K562 (cell line): ENCODE results near the gene COG7. TPM values are rescaled to one million over a fixed set of nuclear protein-coding genes. Genes with fewer than 3 reads are reported as not detected.

Experiments used
- ATAC-seq: fragments of 200-7000 bp; cut with Tn5 transposase; 3 replicates; pipeline ENCODE4 v1.9.1; 2020; ENCODE audit warnings: moderate library complexity
- BruUV-seq: library from RNA; stranded (reverse); fragments of 400-500 nt; replicated peaks from 2 replicates; lab custom pipeline; 2021; lab: Mats Ljungman, UMichigan
- CTCF ChIA-PET: fragments of 300-600 bp; formaldehyde crosslinking; extraction: SDS; loops from one replicate; lab custom pipeline; 2021; ENCODE audit warnings: low intra/inter-chr PET ratio; lab: Yijun Ruan, JAX
- POLR2A ChIA-PET: fragments of 300-600, 350-650 bp; sonication (Branson Sonifier 250); formaldehyde crosslinking; extraction: SDS; loops from one replicate; lab custom pipeline; 2021; ENCODE audit warnings: antibody characterized with exemption, inconsistent platforms; lab: Yijun Ruan, JAX
- DNase-seq, 4 experiments: peaks; one replicate each; pipeline versions ENCODE4 v3.0.0 to v3.0.0-alpha.2; 2011 to 2018; ENCODE audit warnings: low spot score in 3 of 4, mixed read lengths in 3 of 4; ENCODE audit errors: extremely low read depth in 1 of 4
- FAIRE-seq: peaks from 2 replicates; lab custom pipeline; 2011; peaks lifted over from hg19 to GRCh38; lab: Jason Lieb, UNC
- H2AFZ ChIP-seq: 2 replicates; pipeline ENCODE4 v1.6.0; 2011; ENCODE audit warnings: low read depth, low read length, control low read depth, inconsistent platforms
- H3K27ac ChIP-seq: fragments of 200-600 bp; 3 replicates; pipeline ENCODE4 v1.8.0; 2011; ENCODE audit warnings: low read depth, mild to moderate bottlenecking, control low read depth, inconsistent platforms, low read length, moderate library complexity, mixed read lengths; ENCODE audit errors: extremely low read depth
- H3K27me3 ChIP-seq, 2 experiments: fragments of 300-600 bp in 1 of 2; 2 replicates in 1 of 2; 3 replicates in 1 of 2; pipeline versions ENCODE4 v1.6.0 to v1.8.0; 2011; ENCODE audit warnings: inconsistent platforms in 2 of 2, low read length in 2 of 2, mild to moderate bottlenecking in 1 of 2, mixed read lengths in 1 of 2, moderate library complexity in 1 of 2; ENCODE audit not compliant: control insufficient read depth in 2 of 2, insufficient read depth in 2 of 2
- H3K36me3 ChIP-seq: fragments of 300-600 bp; 3 replicates; pipeline ENCODE4 v1.8.0; 2011; ENCODE audit warnings: mild to moderate bottlenecking, low read length, inconsistent platforms; ENCODE audit not compliant: control insufficient read depth, insufficient read depth
- H3K4me1 ChIP-seq, 2 experiments: fragments of 200-600 bp in 1 of 2; replicated peaks in 1 of 2; 2 replicates in 1 of 2; 3 replicates in 1 of 2; pipeline versions ENCODE4 v1.5.1 to v1.8.0; 2011; ENCODE audit warnings: inconsistent platforms in 2 of 2, low read length in 2 of 2, mild to moderate bottlenecking in 1 of 2, mixed read lengths in 1 of 2, moderate library complexity in 1 of 2; ENCODE audit not compliant: control insufficient read depth in 2 of 2, insufficient read depth in 2 of 2
- H3K4me2 ChIP-seq: 2 replicates; pipeline ENCODE4 v1.6.1; 2011; ENCODE audit warnings: low read length, control low read depth, inconsistent platforms, mixed read lengths; ENCODE audit not compliant: insufficient read depth
- H3K4me3 ChIP-seq: fragments of 200-600 bp; sonication (generic), shearing (Covaris generic); 2 replicates; pipeline ENCODE4 v1.5.1; 2016; ENCODE audit warnings: control low read depth, inconsistent platforms
- H3K79me2 ChIP-seq: fragments of 200-600 bp; 3 replicates; pipeline ENCODE4 v1.8.0; 2011; ENCODE audit warnings: low read length, inconsistent platforms; ENCODE audit not compliant: control insufficient read depth, insufficient read depth
- H3K9ac ChIP-seq, 2 experiments: 2 replicates each; pipeline versions ENCODE4 v1.6.0 to v1.6.1; 2011; ENCODE audit warnings: low read depth in 2 of 2, low read length in 2 of 2, control low read depth in 1 of 2, inconsistent platforms in 1 of 2, mild to moderate bottlenecking in 1 of 2, mixed read lengths in 1 of 2; ENCODE audit not compliant: insufficient read depth in 1 of 2
- H3K9me1 ChIP-seq: one replicate; pipeline ENCODE4 v1.6.0; 2011; ENCODE audit warnings: inconsistent platforms, mild to moderate bottlenecking, low read length, moderate library complexity; ENCODE audit not compliant: control insufficient read depth, insufficient read depth
- H3K9me3 ChIP-seq: replicated peaks from 2 replicates; pipeline ENCODE4 v1.5.1; 2011; ENCODE audit warnings: low read depth, low read length, inconsistent platforms; ENCODE audit not compliant: control insufficient read depth, insufficient read depth
- H4K20me1 ChIP-seq: replicated peaks from 2 replicates; pipeline ENCODE4 v1.6.1; 2011; ENCODE audit warnings: low read length, inconsistent platforms, mixed read lengths; ENCODE audit not compliant: control insufficient read depth, insufficient read depth
- ATF3 ChIP-seq, 2 experiments: fragments of 450-650 bp in 1 of 2; sonication (generic) in 1 of 2; formaldehyde crosslinking in 1 of 2; IDR thresholded peaks in 1 of 2; conservative IDR thresholded peaks in 1 of 2; 2 replicates each; pipeline versions ENCODE4 v1.6.1 to v1.8.1; 2016 to 2023; ENCODE audit warnings: mild to moderate bottlenecking in 2 of 2, moderate library complexity in 2 of 2, inconsistent platforms in 1 of 2, missing genetic modification reagents in 1 of 2
- RBM14 ChIP-seq: fragments of 200-400 bp; formaldehyde crosslinking; IDR thresholded peaks from 2 replicates; pipeline ENCODE4 v1.6.1; 2018; ENCODE audit warnings: low read depth, mild to moderate bottlenecking, low read length, moderate library complexity, borderline replicate concordance; ENCODE audit not compliant: insufficient read depth
- SRSF1 ChIP-seq: fragments of 200-400 bp; formaldehyde crosslinking; IDR thresholded peaks from 2 replicates; pipeline ENCODE4 v1.6.1; 2017; ENCODE audit warnings: mild to moderate bottlenecking, low read depth, low read length, moderate library complexity
- ZNF174 ChIP-seq: fragments of 250-450 bp; sonication (Bioruptor Pico); IDR thresholded peaks from 2 replicates; pipeline ENCODE4 v1.4.0; 2020; ENCODE audit warnings: mild to moderate bottlenecking
- WGBS: fragments of 100-300 bp; shearing (Covaris generic); methylation state at CpG from one replicate; pipeline ENCODE4 v1.1.6; 2016; ENCODE audit warnings: low coverage, mixed read lengths; ENCODE audit not compliant: insufficient coverage; ENCODE audit errors: missing lambda C conversion rate; 5-methylcytosine and 5-hydroxymethylcytosine counted together
- in situ Hi-C: fragments of 300-500 bp; cut with MboI; formaldehyde crosslinking; loops from 4 replicates; pipeline ENCODE4 v1.15.0; 2018; ENCODE audit warnings: inconsistent platforms, mixed read lengths
- intact Hi-C: fragments of 100-400 bp; cut with micrococcal nuclease; formaldehyde crosslinking; loops from 2 replicates; pipeline ENCODE4 v1.14.2; 2022
- polyA plus RNA-seq, 8 experiments: library from polyadenylated mRNA; depleted of rRNA in 4 of 8; stranded (reverse) in 5 of 8; unstranded in 3 of 8; fragments of >200 nt; fragmentation: Nextera tagmentation in 2 of 8; fragmentation: Illumina TruSeq in 1 of 8; extraction: Ambion mirVana in 2 of 8; extraction: Trizol in 1 of 8; gene quantifications; 2 replicates each; pipeline versions ENCODE4 v1.2.1 to v1.2.3, GENCODE V29; 2011 to 2014; ENCODE audit warnings: inconsistent platforms in 1 of 8, missing spikeins in 1 of 8
- total RNA-seq, 7 experiments: library from RNA; depleted of rRNA in 6 of 7; stranded (reverse); fragments of >200 nt in 6 of 7; fragmentation: Illumina TruSeq in 2 of 7; extraction: Trizol in 2 of 7; gene quantifications; 2 replicates each; pipeline versions ENCODE4 v1.2.1 to v1.2.3, GENCODE V29; 2011 to 2021; ENCODE audit warnings: low replicate concordance in 1 of 7

COG7 gene
- total and polyA plus RNA-seq, 9 of the 15 experiments (the other 6 are each of a cell fraction or from before 2014, with no cell fraction given): 3.8 to 17.6 (median 13.4) TPM

- peaks cover 18% of the 10 kb centered on the region for H3K9me1 ChIP-seq
- H3K4me1 ChIP-seq: peaks cover 35 to 45% of the 10 kb centered on the region in 2 experiments; a peak in 4 of 5 replicates
- H3K27ac ChIP-seq: no peak overlapping the region
- H3K9ac ChIP-seq: no peak overlapping the region
- no peak for ATAC-seq
- intact Hi-C loops: no loop called here
- 68% methylated on average over 2 of the region's 2 CpGs for WGBS
- H3K4me2 ChIP-seq: no peak overlapping the region
- H3K27me3 ChIP-seq: no peaks in the 10 kb centered on the region
- H3K4me3 ChIP-seq: no peak overlapping the region
- H3K36me3 ChIP-seq: peaks cover 52% of the 10 kb centered on the region
- no peak for FAIRE-seq
- BruUV-seq: no TSS peak
- CTCF ChIA-PET: no interaction called here
- no peak overlapping the region for H2AFZ ChIP-seq
- H3K79me2 ChIP-seq: peaks cover 100% of the 10 kb centered on the region
- POLR2A ChIA-PET: interaction anchor here (1.0 kb wide), 1 partner anchor 15 kb away, joined by 3 read pairs; no protein-coding TSS in a partner anchor
- TF ChIP-seq SRSF1 (no peak), ATF3 (IDR thresholded peaks at IDR 0.05) (no peak), ATF3 (CRISPR knock-in tag; conservative IDR thresholded peaks at IDR 0.05) (no peak), ZNF174 (CRISPR knock-in tag) (no peak), RBM14 (no peak)
- H4K20me1 ChIP-seq: peaks cover 64% of the 10 kb centered on the region
- DNase-seq: no peak
- in situ Hi-C loops: no loop called here
- no peaks in the 10 kb centered on the region for H3K9me3 ChIP-seq
Measured at GRCh38 chr16:23502466-23502865, 49.5 kb upstream of the COG7 start.
